HG02938 (cell line): Measurements from ENCODE around the gene GFRA4.

ENCODE experiments used
- ATAC-seq: cut with Tn5 transposase; IDR thresholded peaks from one replicate; pipeline ENCODE4 v1.9.1; 2021; ENCODE audit warnings: mild to moderate bottlenecking, moderate library complexity; ENCODE audit not compliant: unreplicated experiment

The GFRA4 gene

GRCh38 chr20:3663031-3663701, at the start of gene GFRA4:
TSS of gene GFRA4 (minus strand) at chr20:3663399. CDS start at chr20:3663399, 0 bp downstream.
- ATAC-seq: no peak

DNA sequence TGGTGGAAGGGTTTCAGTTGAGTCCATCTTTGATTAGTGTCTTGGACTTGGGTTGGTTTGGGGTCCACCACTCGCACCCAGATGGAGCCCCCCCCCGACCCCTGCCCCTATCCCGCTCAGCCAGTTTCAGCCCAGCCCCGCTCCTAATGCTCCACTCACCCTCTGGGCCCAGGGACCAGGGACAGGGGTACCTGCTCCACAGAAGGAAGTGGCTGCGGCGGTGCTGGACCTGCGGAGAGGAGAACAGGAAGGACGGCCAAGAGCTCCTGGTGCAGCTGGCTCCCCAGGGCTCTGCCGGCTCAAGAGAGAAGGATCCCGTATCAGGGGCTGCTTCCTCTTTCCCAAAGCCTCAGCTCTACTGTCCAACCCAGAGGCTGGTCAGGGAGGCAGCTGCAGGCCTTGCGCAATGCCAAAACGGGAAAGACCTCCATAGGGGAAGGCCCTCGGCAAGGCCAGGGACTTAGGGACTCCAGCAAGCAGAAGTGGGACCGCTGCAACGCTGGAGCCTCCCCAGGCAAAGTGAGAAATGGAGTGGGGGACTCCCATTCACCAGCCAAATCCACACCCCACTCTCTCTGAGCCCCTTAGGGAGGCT, 49.2 kb upstream of the GFRA4 start, which contains the start of gene SIGLEC1:
Gene SIGLEC1, minus strand, starts transcription at position 322 of the 595 bp plus-strand sequence. CDS start 5,472 bp downstream, outside the sequence.
- no peak for ATAC-seq

DNA sequence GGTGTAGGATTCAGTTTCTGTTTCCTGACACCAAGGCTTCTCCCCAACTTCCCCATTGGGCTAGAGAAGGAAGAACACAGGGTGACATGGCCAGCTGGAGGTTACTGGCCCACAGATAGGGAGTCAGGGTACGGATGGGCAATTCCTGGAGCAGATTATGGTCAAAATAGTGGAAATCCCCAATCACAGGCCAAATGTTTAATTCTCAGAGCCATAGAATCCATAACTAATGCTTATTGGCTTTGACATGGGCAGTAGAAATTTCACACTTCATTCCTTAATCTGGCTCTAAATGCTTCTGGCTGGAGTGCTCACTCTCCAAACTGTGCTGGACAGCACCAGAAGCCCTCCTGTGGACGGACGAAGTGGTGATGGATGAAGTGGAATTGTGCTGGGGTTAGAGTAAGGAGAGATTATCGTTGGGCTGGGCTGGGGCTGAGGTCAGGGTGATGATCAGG, 48.3 kb upstream of the GFRA4 start:
- ATAC-seq: no peak

DNA sequence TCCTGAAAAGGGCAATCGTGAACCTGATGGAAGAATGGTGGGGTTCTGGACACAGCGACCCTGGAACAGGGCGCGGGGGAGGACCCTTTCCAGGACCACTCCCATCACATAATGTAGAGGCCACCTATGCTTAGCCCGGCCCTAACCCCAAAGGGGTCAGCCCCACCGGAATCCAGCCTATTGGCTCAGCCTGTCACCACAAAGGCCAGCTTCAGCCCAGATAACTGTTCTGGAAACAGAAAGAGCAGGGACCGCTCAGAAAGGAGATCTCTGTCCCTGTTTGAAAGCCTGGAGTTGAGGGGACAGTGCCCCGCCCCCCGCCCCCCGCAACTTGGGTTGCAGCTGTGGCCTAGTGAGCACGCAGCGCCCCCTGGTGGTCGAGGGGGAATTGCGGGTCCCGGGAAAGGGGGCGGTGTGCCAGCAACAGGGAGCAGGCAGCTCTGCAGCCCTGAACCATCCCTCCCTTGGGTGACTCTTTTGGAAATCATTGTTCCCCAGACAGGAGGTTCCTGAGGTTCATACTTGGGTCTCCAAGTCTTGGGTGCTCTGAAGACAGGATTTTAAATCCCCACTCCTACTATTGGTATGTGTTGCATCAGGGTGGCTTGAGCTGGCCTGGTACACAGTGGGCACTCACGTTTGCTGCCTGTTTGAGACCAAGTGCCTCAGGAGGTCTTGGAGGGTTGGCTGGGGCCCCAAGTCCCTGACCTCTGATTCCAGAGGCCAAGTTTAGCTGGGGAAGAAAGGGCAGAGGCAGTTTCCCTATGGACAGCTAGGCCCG, 47.7 kb upstream of the GFRA4 start:
- ATAC-seq: no peak

DNA sequence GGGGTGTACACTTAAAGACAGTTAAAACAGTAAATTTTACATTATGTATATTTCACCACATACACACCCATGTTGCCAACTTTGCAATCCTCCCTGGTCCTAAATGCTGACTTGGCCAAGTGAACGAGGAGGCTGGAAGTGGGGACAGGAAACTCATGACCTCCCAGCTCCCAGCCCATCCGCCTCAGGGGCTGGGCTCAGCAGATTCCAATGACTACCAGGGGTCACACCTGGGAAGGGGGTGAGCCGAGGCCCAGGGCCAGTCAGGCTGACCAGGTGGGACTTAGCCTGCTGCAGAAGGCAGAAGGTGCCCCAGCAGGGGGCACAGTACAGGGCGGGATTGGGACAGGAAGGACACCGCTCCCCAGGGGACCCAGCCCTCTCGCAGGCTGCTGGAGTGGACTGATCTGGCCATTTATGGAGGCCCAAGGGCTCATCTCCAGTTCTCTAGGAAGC, 46.8 kb upstream of the GFRA4 start:
- no peak for ATAC-seq

GRCh38 chr20:3707508-3707899, 44.3 kb upstream of the GFRA4 start:
- ATAC-seq: no peak

DNA sequence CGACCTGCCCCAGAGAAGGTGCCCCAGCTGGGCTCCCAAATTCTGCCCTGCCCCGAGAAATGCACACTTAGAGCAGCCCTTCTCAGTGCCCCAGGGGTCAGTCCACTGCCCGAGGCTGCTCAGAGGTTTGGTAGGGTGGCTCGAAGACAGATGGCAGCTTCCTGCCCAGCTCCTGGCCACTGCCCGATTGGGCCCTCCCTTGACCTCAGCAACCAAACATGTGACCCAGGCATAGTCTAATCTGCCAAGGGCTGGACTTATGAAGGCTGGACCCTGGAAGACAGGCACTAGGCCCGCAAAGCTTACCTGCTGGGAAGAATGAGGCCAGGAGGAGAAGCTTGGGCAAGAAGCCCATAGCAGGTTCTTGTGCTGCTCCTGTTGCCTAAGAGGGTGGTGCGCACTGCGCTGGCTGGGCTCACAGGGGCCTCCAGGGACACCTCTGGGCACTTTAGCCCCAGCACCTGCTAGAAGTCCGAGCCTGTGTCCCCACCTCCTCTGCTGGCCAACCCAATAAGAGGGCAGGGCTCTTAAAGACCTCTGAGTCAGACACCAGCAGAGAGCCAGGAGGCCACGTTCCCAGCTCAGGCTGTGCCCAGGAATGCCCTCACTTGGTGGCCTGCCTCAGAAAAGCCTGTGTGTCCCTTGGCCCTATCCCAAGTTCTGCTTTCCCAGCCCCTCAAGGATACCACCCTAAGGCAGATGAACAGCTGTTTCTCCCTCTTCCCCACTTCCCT, 43.7 kb upstream of the GFRA4 start:
- no peak for ATAC-seq

- no peak for ATAC-seq
These were observed 43.0 kb upstream of the GFRA4 start for GRCh38 chr20:3705970-3706739.

DNA sequence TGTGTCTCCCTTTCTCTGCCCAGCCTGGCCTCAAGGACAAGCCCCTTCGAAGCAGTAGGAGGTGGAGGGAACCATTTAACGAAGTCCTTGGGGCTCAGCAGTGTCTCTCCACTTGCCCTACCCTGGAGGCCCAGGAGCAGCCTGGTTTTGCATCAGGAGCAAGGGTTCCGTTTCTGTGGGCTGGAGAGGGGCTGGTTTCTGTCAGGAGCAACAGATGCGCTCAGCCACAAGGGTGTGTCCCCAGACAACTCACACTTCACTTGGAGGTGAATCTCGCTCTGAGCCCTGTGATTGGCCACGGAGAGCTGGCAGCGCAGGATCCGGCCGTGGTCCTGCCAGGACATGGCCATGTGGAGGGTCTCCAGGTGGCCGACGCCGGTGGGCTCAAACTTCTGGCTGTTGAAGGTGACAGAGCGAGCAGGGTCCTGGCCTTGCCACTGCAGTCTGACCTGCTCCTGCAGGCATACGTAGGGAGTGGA, 42.3 kb upstream of the GFRA4 start:
- ATAC-seq: no peak

- ATAC-seq: no peak
These were observed 40.9 kb upstream of the GFRA4 start for GRCh38 chr20:3704087-3704486.

DNA sequence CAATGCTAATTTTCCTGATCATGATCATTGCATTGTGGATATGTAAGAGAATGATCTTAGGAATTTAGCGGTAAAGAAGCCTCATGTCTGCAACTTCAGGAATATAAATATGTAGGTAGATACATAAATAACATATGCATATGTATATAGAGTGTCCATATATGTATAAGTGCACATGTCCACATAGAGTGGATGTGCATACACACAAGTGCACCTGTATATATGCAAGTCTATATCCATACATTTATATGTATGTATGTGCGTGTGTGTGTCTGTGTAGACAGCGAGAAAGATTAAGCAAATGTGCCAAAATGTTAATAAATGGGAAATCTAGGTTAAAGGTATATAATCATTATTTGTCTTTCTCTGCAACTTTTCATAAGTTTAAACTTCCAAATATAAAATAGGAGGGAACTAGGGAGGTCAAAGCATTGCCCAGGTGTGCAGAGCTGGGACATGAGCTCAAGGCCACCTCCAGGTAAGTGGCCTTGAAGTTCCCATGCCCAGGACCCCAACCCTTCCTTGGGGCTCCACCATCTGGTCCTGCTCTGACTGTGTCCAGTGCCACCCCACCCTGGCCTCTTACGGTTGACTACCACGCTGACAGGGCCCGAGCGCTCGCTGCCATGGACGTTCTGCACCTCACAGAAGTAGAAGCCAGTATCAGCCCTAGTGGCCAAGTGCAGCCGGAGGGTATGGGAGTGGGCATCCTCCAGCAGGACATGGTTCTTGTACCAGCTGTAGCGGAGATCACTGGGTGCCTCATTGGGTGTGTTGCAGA, 39.6 kb upstream of the GFRA4 start:
- no peak for ATAC-seq

- no peak for ATAC-seq
These were observed 38.1 kb upstream of the GFRA4 start for GRCh38 chr20:3701061-3701998.

DNA sequence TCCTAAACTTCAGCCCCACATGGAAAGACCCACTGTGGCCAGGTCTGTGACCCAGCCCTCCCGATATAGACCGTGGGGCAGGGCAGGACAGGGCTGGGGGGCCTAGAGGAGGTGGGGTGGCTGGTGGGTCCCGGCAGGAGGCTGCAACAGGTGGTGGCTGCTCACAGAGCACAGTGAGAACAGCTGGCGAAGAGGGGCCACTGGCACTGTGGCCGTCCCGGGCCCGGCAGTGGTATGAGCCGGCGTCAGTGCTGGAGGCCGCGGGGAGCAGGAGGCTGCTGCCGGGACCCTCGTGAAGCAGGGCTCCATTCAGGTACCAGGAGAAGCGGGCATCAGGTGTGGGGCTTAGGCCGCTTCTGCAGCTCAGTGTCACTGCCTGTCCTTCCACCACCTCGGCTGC, 35.8 kb upstream of the GFRA4 start:
- no peak for ATAC-seq

DNA sequence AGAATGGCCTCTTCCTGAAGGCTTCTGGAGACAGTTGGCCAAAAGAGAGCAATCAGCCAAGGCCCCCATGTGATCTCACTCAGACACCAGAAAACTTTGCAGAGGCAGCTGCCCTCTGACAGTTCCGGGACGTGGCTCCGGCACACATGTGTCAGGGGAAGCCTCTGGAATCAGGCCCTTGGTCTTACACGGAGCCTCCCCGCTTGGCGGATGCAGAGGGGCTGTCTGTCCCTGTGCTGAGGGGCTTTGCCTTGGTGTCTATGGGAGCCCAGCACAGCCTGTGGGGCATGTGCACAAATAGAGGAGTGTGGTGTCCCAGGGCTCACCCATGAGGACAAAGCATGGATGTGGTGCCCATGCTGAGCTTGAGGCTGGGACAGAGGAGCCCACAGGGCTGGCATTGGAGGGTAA, 35.4 kb upstream of the GFRA4 start:
- no peak for ATAC-seq

GRCh38 chr20:3697588-3698305, 34.5 kb upstream of the GFRA4 start:
- no peak for ATAC-seq

GRCh38 chr20:3696745-3697587, 33.8 kb upstream of the GFRA4 start:
- no peak for ATAC-seq

GRCh38 chr20:3696200-3696599, 33.0 kb upstream of the GFRA4 start:
- ATAC-seq: no peak
